Bronchial epithelial cell (primary cell): ENCODE results near the gene POLR1H. TPM values are rescaled to one million over a fixed set of nuclear protein-coding genes. Genes with fewer than 3 reads are reported as not detected.

ENCODE experiments used
- DNase-seq: peaks from one replicate; pipeline ENCODE4 v3.0.0-alpha.2; 2010; ENCODE audit warnings: low read depth
- FAIRE-seq: peaks from 2 replicates; lab custom pipeline; 2011; peaks lifted over from hg19 to GRCh38; lab: Jason Lieb, UNC
- H3K27me3 ChIP-seq: 2 replicates; pipeline ENCODE4 v1.5.1; 2011; ENCODE audit warnings: low read length; ENCODE audit not compliant: control insufficient read depth, insufficient read depth
- H3K36me3 ChIP-seq: 2 replicates; pipeline ENCODE4 v1.5.1; 2011; ENCODE audit warnings: low read length; ENCODE audit not compliant: control insufficient read depth, insufficient read depth
- H3K4me3 ChIP-seq: 2 replicates; pipeline ENCODE4 v1.5.1; 2011; ENCODE audit warnings: mild to moderate bottlenecking, low read depth, low read length, control low read depth
- total RNA-seq: library from RNA; depleted of rRNA; stranded (reverse); fragments of >200 nt; gene quantifications from 2 replicates; pipeline ENCODE4 v1.2.1, GENCODE V29; 2014
- TF ChIP-seq, protein P1 (sequence below): IDR thresholded peaks from 2 replicates; pipeline ENCODE4 v1.5.1; 2011; ENCODE audit warnings: mild to moderate bottlenecking, moderate library complexity, low read length, control low read depth, inconsistent platforms; ENCODE audit not compliant: insufficient read depth, severe bottlenecking

Gene POLR1H
- total RNA-seq, 1 donor from 2014 or later: 62.1 TPM

DNA sequence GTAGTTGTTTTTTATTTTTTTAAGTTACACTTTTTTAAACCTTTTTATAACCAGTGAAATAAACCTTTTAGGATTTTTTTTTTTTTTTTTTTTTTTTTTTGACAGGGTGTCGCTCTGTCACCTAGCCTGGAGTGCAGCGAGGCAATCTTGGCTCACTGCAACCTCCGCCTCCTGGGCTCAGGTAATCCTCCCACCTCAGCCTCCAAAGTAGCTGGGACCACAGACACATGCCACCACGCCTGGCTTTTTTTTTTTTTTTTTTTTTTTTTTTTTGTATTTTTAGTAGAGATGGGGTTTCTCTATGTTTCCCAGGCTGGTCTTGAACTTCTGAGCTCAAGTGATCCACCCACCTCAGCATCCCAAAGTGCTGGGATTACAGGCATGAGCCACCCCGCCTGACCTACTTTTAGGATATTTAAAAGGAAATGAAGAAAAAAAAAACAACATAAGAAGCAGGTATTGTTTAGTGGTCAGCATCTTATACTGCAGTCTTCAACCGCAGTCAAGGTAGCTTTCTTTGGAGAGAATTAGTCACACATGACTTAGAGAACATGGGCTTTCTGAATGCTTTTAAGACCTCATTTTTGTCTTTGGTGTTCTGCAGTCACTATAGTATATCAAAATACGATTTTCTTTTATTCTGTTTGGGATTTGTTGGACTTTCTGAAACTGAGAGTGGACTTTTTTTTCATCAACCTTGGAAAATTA, 1.6 kb downstream of the POLR1H start:
- Histone ChIP-seq H3K27me3 (no peaks in the 10 kb centered on the region), H3K4me3 (no peak overlapping the region), H3K36me3 (no peaks in the 10 kb centered on the region)
- TF ChIP-seq, protein P1, sequence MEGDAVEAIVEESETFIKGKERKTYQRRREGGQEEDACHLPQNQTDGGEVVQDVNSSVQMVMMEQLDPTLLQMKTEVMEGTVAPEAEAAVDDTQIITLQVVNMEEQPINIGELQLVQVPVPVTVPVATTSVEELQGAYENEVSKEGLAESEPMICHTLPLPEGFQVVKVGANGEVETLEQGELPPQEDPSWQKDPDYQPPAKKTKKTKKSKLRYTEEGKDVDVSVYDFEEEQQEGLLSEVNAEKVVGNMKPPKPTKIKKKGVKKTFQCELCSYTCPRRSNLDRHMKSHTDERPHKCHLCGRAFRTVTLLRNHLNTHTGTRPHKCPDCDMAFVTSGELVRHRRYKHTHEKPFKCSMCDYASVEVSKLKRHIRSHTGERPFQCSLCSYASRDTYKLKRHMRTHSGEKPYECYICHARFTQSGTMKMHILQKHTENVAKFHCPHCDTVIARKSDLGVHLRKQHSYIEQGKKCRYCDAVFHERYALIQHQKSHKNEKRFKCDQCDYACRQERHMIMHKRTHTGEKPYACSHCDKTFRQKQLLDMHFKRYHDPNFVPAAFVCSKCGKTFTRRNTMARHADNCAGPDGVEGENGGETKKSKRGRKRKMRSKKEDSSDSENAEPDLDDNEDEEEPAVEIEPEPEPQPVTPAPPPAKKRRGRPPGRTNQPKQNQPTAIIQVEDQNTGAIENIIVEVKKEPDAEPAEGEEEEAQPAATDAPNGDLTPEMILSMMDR: no peak
- no peak for DNase-seq
- no peak for FAIRE-seq

DNA sequence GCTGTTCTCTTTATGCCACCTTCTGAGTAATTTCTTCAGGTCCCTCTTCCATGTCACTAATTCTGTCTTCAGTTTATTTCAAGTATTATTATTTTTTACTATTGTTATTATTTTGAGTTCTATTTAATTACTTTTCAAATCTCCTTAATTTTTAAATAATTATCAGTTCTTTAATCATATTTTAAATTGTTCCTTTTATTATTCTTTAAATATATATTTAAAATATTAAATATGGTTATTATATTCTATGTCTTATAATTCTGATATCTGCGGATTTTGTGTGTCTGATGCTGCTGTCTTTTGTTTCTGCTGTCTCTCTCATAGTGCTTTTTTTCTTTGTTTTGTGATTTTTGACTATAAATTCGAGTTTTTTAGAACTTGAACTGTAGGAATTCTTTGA, 2.2 kb downstream of the POLR1H start:
- no peak for FAIRE-seq
- Histone ChIP-seq H3K27me3 (no peaks in the 10 kb centered on the region), H3K36me3 (no peaks in the 10 kb centered on the region), H3K4me3 (no peak overlapping the region)
- TF ChIP-seq, protein P1: no peak
- DNase-seq: no peak

DNA sequence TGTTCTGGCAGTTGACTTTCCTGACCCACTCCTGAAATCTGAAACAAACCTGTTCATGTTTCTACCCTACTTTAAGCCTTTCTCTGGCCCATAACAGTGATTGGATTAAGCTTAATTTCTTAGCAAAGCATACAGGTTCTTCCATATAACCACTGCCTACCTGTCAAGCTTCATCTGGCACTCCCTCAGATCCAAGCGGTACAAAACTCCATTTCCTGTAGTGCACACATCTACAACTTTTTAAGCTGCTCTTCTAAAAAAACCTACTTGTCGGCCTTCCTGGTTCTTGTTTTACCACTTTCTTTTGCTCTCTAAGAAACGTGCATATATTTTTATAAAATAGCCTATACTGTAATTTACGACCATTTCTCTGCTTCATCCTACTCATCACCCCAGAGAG, 5.0 kb downstream of the POLR1H start:
- DNase-seq (no peak), FAIRE-seq (no peak)
- TF ChIP-seq, protein P1: no peak
- H3K36me3 ChIP-seq: peaks cover 8% of the 10 kb centered on the region
- H3K4me3 ChIP-seq: peak overlapping the region; percentile 78
- H3K27me3 ChIP-seq: no peaks in the 10 kb centered on the region

DNA sequence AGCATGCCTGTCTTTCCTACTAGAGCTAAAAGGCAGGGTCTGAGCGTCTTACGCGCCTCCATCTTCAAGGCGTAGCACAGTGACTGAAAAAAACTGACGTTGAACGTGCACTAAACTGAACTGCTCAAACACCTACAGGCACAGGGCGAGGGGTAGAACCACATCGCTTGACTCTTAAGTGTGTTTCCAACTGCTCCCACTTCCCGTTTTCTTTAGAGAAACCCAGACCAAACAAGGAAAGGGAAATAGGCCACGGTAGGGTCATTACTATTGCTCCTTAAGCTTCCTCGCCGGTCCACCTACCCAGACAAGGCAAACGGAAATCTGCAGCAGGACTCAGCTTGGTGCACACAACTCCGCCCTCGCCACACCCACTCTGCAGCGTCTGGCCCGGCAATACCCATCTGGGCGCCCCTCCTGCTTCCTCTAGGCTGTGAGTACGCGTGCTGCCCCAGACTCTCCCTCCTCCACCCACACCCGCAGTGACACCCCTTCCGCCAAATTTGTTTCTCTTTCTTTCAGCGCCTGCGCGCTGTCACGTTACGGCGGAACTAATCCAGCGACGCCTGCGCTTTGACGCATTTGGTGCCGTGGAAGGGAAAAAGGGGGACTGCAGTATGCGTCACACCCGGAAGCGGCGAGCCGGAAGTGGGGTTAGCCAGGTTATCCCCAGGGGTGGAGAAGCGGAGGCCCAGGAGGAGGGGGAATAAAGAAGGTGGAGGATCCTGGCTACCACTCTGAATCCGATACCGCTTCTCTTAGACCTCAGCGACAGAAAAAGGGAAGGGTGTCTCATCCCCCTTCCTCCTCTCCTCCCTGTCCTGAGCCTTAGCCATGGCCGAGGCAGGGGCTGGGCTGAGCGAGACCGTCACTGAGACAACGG, 5.8 kb downstream of the POLR1H start, which contains the start of gene PPP1R11:
Gene PPP1R11 (plus strand): TSS at position 622 of the 883 bp plus-strand sequence. CDS start 213 bp downstream, at position 835.
- Histone ChIP-seq H3K4me3 (peak within 1 kb of the TSS; percentile 78), H3K27me3 (no peaks in the 10 kb centered on the region), H3K36me3 (peaks cover 10% of the 10 kb centered on the region)
- DNase-seq (peak; percentile 98), FAIRE-seq (peak; percentile 95)
- TF ChIP-seq, protein P1: no peak

DNA sequence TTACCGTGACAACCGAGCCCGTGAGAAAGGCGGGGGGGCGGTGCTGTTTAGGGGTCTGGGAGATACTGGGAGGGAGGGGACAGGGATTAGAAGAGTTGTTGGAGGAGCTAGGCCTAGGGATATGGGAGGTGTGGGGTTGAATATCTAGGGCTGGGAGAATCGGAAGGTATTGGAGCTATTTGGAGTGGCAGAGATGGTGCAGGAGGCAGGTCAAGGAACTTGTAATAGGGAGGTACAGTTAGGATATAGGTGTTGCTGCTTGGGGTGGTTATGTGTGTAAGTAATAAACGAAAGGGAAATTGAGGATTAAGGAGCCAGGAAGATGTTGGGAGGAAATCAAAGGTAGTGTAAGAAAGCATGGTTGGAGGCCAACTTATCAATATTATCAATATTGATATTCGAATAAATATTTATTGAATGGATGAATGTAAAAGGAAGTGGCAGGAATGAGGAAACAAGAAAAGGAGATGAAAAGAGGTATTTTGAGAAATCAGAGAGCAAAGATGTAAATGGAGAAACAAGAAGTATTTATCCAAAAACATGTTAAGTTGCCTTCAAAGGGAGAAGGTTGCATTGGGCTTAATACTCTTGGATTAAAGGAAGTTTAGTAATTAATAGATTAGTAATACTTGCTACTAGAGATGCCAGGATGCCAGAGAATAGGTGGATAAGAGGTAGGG, 6.5 kb downstream of the POLR1H start:
- Histone ChIP-seq H3K27me3 (no peaks in the 10 kb centered on the region), H3K4me3 (peak overlapping the region; percentile 78), H3K36me3 (peaks cover 16% of the 10 kb centered on the region)
- FAIRE-seq (no peak), DNase-seq (no peak)
- TF ChIP-seq, protein P1: no peak
